Astrocyte (in vitro differentiated cells and primary cell): ENCODE measurements around the gene LYSMD2. TPM values are rescaled to one million over a fixed set of nuclear protein-coding genes. Genes with fewer than 3 reads are reported as not detected.

Experiments
- DNase-seq: peaks from one replicate; pipeline ENCODE4 v3.0.0-alpha.2; 2010; ENCODE audit warnings: low read depth
- FAIRE-seq: peaks from 2 replicates; lab custom pipeline; 2011; peaks lifted over from hg19 to GRCh38; lab: Jason Lieb, UNC
- H2AFZ ChIP-seq: 2 replicates; pipeline ENCODE4 v1.6.0; 2012; ENCODE audit warnings: low read depth, low read length, inconsistent platforms
- H3K27ac ChIP-seq: 2 replicates; pipeline ENCODE4 v1.5.1; 2011; ENCODE audit warnings: low read depth, low read length, inconsistent platforms
- H3K27me3 ChIP-seq: 2 replicates; pipeline ENCODE4 v1.6.0; 2011; ENCODE audit warnings: low read length, inconsistent platforms; ENCODE audit not compliant: insufficient read depth
- H3K36me3 ChIP-seq: 2 replicates; pipeline ENCODE4 v1.5.1; 2011; ENCODE audit warnings: low read length, inconsistent platforms; ENCODE audit not compliant: insufficient read depth
- H3K4me1 ChIP-seq: 2 replicates; pipeline ENCODE4 v1.5.1; 2011; ENCODE audit warnings: low read length, inconsistent platforms; ENCODE audit not compliant: insufficient read depth
- H3K4me2 ChIP-seq: 2 replicates; pipeline ENCODE4 v1.6.0; 2012; ENCODE audit warnings: low read length, inconsistent platforms
- H3K4me3 ChIP-seq: 2 replicates; pipeline ENCODE4 v1.5.1; 2011; ENCODE audit warnings: low read depth, mild to moderate bottlenecking, low read length, inconsistent platforms; ENCODE audit not compliant: insufficient read depth
- H3K79me2 ChIP-seq: 2 replicates; pipeline ENCODE4 v1.6.0; 2012; ENCODE audit warnings: mild to moderate bottlenecking, low read length, inconsistent platforms; ENCODE audit not compliant: insufficient read depth
- H3K9ac ChIP-seq: 2 replicates; pipeline ENCODE4 v1.6.0; 2012; ENCODE audit warnings: mild to moderate bottlenecking, low read length, inconsistent platforms
- H3K9me3 ChIP-seq: 2 replicates; pipeline ENCODE4 v1.5.1; 2012; ENCODE audit warnings: low read depth, mild to moderate bottlenecking, low read length, inconsistent platforms; ENCODE audit not compliant: insufficient read depth
- H4K20me1 ChIP-seq: 2 replicates; pipeline ENCODE4 v1.6.0; 2012; ENCODE audit warnings: low read length, inconsistent platforms; ENCODE audit not compliant: insufficient read depth
- H3K27ac Mint-ChIP-seq: one replicate; pipeline ENCODE4 v1.8.0; 2021; ENCODE audit warnings: mild to moderate bottlenecking, mixed read lengths; ENCODE audit not compliant: unreplicated experiment
- H3K27me3 Mint-ChIP-seq: one replicate; pipeline ENCODE4 v1.8.0; 2021; ENCODE audit warnings: low read depth, mixed read lengths; ENCODE audit not compliant: unreplicated experiment
- H3K36me3 Mint-ChIP-seq: one replicate; pipeline ENCODE4 v1.8.0; 2021; ENCODE audit warnings: low read depth, mixed read lengths; ENCODE audit not compliant: unreplicated experiment
- H3K4me1 Mint-ChIP-seq: one replicate; pipeline ENCODE4 v1.8.0; 2021; ENCODE audit warnings: low read depth, mixed read lengths; ENCODE audit not compliant: unreplicated experiment
- H3K4me3 Mint-ChIP-seq: one replicate; pipeline ENCODE4 v1.8.0; 2021; ENCODE audit warnings: mild to moderate bottlenecking, moderate library complexity, mixed read lengths; ENCODE audit not compliant: unreplicated experiment
- H3K9me3 Mint-ChIP-seq: one replicate; pipeline ENCODE4 v1.8.0; 2021; ENCODE audit warnings: mild to moderate bottlenecking, mixed read lengths; ENCODE audit not compliant: unreplicated experiment
- EZH2 ChIP-seq: IDR thresholded peaks from 2 replicates; pipeline ENCODE4 v1.6.1; 2012; ENCODE audit warnings: mild to moderate bottlenecking, low read length, inconsistent platforms; ENCODE audit not compliant: insufficient read depth
- total RNA-seq: library from RNA; stranded (reverse); gene quantifications from 2 replicates; pipeline ENCODE4 v1.2.1, GENCODE V29; 2021
- TF ChIP-seq, protein P1 (sequence below): IDR thresholded peaks from 2 replicates; pipeline ENCODE4 v1.5.1; 2011; ENCODE audit warnings: low read depth, mild to moderate bottlenecking, inconsistent platforms, low read length, moderate library complexity; ENCODE audit not compliant: insufficient read depth

Gene LYSMD2
- total RNA-seq, 1 donor from 2014 or later = 3.4 TPM

GRCh38 chr15:51706926-51707608 lies 30.4 kb downstream of the LYSMD2 start:
- H3K4me1 ChIP-seq = no peaks in the 10 kb centered on the region
- DNase-seq (peak; percentile 10), FAIRE-seq (no peak)
- H3K27me3 Mint-ChIP-seq = no peaks in the 10 kb centered on the region
- H3K4me3 Mint-ChIP-seq = no peak overlapping the region
- no peaks in the 10 kb centered on the region for H3K9me3 Mint-ChIP-seq
- H3K9me3 ChIP-seq = no peaks in the 10 kb centered on the region
- H3K4me3 ChIP-seq = no peak overlapping the region
- H3K27me3 ChIP-seq = peaks cover 6% of the 10 kb centered on the region
- no peak overlapping the region for H3K27ac Mint-ChIP-seq
- H3K27ac ChIP-seq = no peak overlapping the region
- no peaks in the 10 kb centered on the region for H4K20me1 ChIP-seq
- H2AFZ ChIP-seq = no peak overlapping the region
- no peak overlapping the region for H3K9ac ChIP-seq
- no peaks in the 10 kb centered on the region for H3K36me3 Mint-ChIP-seq
- peaks cover 4% of the 10 kb centered on the region for H3K4me1 Mint-ChIP-seq
- H3K4me2 ChIP-seq = no peak overlapping the region
- no peaks in the 10 kb centered on the region for H3K36me3 ChIP-seq
- H3K79me2 ChIP-seq = no peaks in the 10 kb centered on the region
- TF ChIP-seq, protein P1, sequence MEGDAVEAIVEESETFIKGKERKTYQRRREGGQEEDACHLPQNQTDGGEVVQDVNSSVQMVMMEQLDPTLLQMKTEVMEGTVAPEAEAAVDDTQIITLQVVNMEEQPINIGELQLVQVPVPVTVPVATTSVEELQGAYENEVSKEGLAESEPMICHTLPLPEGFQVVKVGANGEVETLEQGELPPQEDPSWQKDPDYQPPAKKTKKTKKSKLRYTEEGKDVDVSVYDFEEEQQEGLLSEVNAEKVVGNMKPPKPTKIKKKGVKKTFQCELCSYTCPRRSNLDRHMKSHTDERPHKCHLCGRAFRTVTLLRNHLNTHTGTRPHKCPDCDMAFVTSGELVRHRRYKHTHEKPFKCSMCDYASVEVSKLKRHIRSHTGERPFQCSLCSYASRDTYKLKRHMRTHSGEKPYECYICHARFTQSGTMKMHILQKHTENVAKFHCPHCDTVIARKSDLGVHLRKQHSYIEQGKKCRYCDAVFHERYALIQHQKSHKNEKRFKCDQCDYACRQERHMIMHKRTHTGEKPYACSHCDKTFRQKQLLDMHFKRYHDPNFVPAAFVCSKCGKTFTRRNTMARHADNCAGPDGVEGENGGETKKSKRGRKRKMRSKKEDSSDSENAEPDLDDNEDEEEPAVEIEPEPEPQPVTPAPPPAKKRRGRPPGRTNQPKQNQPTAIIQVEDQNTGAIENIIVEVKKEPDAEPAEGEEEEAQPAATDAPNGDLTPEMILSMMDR = no peak
- no peak for TF ChIP-seq EZH2

GRCh38 chr15:51706291-51706690 lies 31.2 kb downstream of the LYSMD2 start:
- Histone ChIP-seq H3K27ac (no peak overlapping the region), H3K27me3 (peaks cover 6% of the 10 kb centered on the region), H3K4me2 (no peak overlapping the region), H2AFZ (no peak overlapping the region), H3K4me1 (no peaks in the 10 kb centered on the region), H3K9me3 (no peaks in the 10 kb centered on the region), H3K36me3 (no peaks in the 10 kb centered on the region), H3K9ac (no peak overlapping the region), H3K79me2 (no peaks in the 10 kb centered on the region), H3K4me3 (no peak overlapping the region), H4K20me1 (no peaks in the 10 kb centered on the region)
- DNase-seq (peak; percentile 61), FAIRE-seq (no peak)
- Mint-ChIP-seq H3K27me3 (no peaks in the 10 kb centered on the region), H3K4me3 (no peak overlapping the region), H3K4me1 (peaks cover 4% of the 10 kb centered on the region), H3K9me3 (no peaks in the 10 kb centered on the region), H3K36me3 (no peaks in the 10 kb centered on the region), H3K27ac (no peak overlapping the region)
- TF ChIP-seq, protein P1 = no peak

DNA sequence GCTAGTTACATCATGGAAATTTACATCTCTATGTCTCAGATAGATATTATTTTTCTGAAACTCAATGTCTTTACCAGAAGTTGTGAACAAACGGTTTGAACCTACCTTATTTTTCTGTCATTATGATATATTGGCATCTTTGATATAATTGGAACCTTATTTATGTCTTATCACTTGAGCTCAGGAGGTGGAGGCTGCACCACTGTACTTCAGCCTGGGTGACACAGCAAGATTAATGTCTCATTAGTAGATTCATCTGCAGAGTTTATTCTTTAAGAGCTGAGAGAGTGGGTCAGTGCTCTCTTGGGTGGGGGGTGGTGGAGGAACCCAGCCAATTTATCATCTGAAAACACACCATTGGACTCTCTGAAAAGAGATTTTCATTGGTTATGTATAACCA lies 34.7 kb downstream of the LYSMD2 start:
- no peak for FAIRE-seq
- Histone ChIP-seq H3K9ac (no peak overlapping the region), H3K36me3 (no peaks in the 10 kb centered on the region), H4K20me1 (no peaks in the 10 kb centered on the region), H3K9me3 (no peaks in the 10 kb centered on the region), H3K4me3 (no peak overlapping the region), H3K4me2 (no peak overlapping the region), H3K79me2 (no peaks in the 10 kb centered on the region), H3K27ac (no peak overlapping the region), H2AFZ (no peak overlapping the region), H3K27me3 (peaks cover 8% of the 10 kb centered on the region), H3K4me1 (no peaks in the 10 kb centered on the region)
- Mint-ChIP-seq H3K4me3 (no peak overlapping the region), H3K27ac (no peak overlapping the region), H3K27me3 (no peaks in the 10 kb centered on the region), H3K4me1 (peaks cover 4% of the 10 kb centered on the region), H3K36me3 (peaks cover 1% of the 10 kb centered on the region), H3K9me3 (no peaks in the 10 kb centered on the region)
- no peak for DNase-seq
- TF ChIP-seq EZH2 = no peak
- TF ChIP-seq, protein P1 = no peak
